ENCODE data around the gene CEP19.
"Not testable (repeated sequence)": the region's sequence is repeated elsewhere in the genome, so short reads cannot be mapped to it uniquely, and the experiment has no call there.

Gene CEP19

DNA sequence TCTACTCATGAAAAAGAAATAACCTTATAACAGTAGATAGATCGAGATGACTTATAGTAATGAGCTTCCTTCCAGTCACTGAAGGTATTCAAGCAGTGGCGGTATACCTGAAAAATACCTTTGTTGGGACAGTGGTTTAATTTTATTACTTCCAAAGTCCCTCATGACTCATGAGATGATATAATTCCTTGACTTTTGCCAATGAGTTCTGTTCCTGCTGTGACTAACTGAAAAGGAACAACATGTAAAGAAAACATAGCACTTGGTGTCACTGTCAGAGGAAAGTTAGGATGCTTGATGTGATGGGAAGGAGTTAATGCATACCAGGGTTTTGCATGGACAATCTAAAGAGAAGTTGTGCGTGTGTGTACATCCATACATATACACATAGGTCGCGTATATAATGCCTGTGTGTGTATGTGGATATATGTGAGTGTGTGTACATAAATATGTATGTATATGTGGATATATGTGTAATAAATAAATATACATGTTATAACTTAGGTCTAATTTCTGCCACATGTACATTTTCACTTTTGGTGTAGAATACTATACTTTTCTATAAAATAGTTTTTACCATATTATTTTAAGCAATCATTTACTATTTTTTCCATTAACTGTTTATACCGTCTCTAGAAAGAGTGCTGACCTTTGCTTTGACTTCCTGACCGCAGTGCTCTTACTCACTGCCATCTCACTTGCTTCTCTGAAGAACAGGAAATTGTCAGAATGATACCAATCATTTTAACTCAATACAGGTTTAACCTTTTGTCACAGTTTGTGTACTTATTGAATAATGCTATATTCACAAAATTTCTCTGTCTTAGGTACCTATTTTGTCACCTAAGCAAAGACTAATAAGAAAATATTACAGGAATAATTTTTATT is 15.0 kb upstream of the CEP19 start:
- DNase-seq (no peak), ATAC-seq (ENCODE audit: insufficient read depth, low read depth) (no peak)
- H3K4me1 ChIP-seq (ENCODE audit: insufficient read depth, low read length), result no peaks in the 10 kb centered on the region
- H3K79me2 ChIP-seq (ENCODE audit: insufficient read depth, low read length), result no peaks in the 10 kb centered on the region; the same call in 1 of the 2 replicates
- H3K4me3 ChIP-seq (ENCODE audit: low read depth in 1 of 2, low read length in 2 of 2), result no peak overlapping the region
- H3K9ac ChIP-seq (ENCODE audit: low read depth, low read length), result no peak overlapping the region
- H4K20me1 ChIP-seq (ENCODE audit: insufficient read depth, low read length), result no peaks in the 10 kb centered on the region
- H3K36me3 ChIP-seq (ENCODE audit: insufficient read depth, low read length), result peaks cover 51% of the 10 kb centered on the region
- H3K9me3 ChIP-seq (ENCODE audit: insufficient read depth, low read length, severe bottlenecking), result no peaks in the 10 kb centered on the region
- TF ChIP-seq, protein P1, sequence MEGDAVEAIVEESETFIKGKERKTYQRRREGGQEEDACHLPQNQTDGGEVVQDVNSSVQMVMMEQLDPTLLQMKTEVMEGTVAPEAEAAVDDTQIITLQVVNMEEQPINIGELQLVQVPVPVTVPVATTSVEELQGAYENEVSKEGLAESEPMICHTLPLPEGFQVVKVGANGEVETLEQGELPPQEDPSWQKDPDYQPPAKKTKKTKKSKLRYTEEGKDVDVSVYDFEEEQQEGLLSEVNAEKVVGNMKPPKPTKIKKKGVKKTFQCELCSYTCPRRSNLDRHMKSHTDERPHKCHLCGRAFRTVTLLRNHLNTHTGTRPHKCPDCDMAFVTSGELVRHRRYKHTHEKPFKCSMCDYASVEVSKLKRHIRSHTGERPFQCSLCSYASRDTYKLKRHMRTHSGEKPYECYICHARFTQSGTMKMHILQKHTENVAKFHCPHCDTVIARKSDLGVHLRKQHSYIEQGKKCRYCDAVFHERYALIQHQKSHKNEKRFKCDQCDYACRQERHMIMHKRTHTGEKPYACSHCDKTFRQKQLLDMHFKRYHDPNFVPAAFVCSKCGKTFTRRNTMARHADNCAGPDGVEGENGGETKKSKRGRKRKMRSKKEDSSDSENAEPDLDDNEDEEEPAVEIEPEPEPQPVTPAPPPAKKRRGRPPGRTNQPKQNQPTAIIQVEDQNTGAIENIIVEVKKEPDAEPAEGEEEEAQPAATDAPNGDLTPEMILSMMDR (IDR thresholded peaks at IDR 0.05; ENCODE audit: borderline replicate concordance, extremely low read depth, low read length, poor library complexity, severe bottlenecking), result no peak
- no peak for TF ChIP-seq EZH2 (IDR thresholded peaks at IDR 0.05; ENCODE audit: borderline replicate concordance, low read depth, low read length, severe bottlenecking)
- H3K27ac ChIP-seq (ENCODE audit: low read length), result no peak overlapping the region
- no peak overlapping the region for H3K4me2 ChIP-seq (ENCODE audit: insufficient read depth, low read length)
- no peaks in the 10 kb centered on the region for H3K27me3 ChIP-seq (ENCODE audit: insufficient read depth, low read length, poor library complexity)
- H2AFZ ChIP-seq (ENCODE audit: low read depth, low read length), result no peak overlapping the region

DNA sequence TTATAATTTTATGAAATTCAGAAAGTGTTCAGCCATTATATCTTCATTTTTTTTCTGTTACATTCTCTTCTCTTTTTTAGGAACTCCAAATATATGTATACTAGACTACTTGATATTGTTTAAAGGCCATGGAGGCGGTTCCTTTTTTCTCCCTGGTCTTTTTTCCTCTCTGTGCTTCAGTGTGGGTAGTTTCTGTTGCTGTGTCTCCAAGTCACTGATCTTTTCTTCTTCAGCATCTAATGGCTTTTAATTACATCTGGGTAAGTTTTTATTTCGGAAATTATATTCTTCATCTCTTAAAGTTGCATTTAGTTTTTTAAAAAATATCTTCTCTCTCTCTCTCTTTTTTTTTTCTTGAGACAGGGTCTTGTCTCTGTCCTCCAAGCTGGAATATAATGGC is 9.0 kb upstream of the CEP19 start:
- Histone ChIP-seq H4K20me1 (ENCODE audit: insufficient read depth, low read length) (no peaks in the 10 kb centered on the region), H3K4me1 (ENCODE audit: insufficient read depth, low read length) (no peaks in the 10 kb centered on the region), H3K27me3 (ENCODE audit: insufficient read depth, low read length, poor library complexity) (no peaks in the 10 kb centered on the region), H3K9ac (ENCODE audit: low read depth, low read length) (no peak overlapping the region), H3K4me2 (ENCODE audit: insufficient read depth, low read length) (no peak overlapping the region), H3K79me2 (ENCODE audit: insufficient read depth, low read length) (peaks cover 41% of the 10 kb centered on the region), H2AFZ (ENCODE audit: low read depth, low read length) (no peak overlapping the region), H3K9me3 (ENCODE audit: insufficient read depth, low read length, severe bottlenecking) (no peaks in the 10 kb centered on the region), H3K27ac (ENCODE audit: low read length) (no peak overlapping the region), H3K36me3 (ENCODE audit: insufficient read depth, low read length) (peaks cover 58% of the 10 kb centered on the region), H3K4me3 (ENCODE audit: low read depth in 1 of 2, low read length in 2 of 2) (no peak overlapping the region)
- DNase-seq (no peak), ATAC-seq (ENCODE audit: insufficient read depth, low read depth) (no peak)
- TF ChIP-seq, protein P1 (IDR thresholded peaks at IDR 0.05; ENCODE audit: borderline replicate concordance, extremely low read depth, low read length, poor library complexity, severe bottlenecking), result no peak

DNA sequence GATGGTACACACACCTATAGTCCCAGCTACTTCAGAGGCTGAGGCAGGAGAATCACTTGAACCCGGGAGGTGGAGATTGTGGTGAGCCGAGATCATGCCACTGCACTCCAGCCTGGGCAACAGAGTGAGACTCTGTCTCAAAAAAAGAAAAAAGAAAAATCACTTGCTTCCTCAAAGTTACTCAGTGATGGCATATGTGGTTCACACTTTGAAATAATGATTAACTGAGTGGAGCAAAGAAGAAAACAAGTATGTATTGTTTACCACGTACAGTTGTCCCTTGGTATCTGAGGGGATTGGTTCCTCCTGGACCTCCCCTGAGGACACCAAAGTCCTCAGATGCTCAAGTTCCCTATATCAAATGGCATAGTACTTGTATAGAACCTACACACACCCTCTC is 5.1 kb upstream of the CEP19 start:
- not testable (repeated sequence) for H3K4me3 ChIP-seq (ENCODE audit: low read depth in 1 of 2, low read length in 2 of 2); H3K4me2 ChIP-seq (ENCODE audit: insufficient read depth, low read length); H3K9ac ChIP-seq (ENCODE audit: low read depth, low read length); H2AFZ ChIP-seq (ENCODE audit: low read depth, low read length); H3K9me3 ChIP-seq (ENCODE audit: insufficient read depth, low read length, severe bottlenecking); H3K27ac ChIP-seq (ENCODE audit: low read length); ATAC-seq (ENCODE audit: insufficient read depth, low read depth); H3K27me3 ChIP-seq (ENCODE audit: insufficient read depth, low read length, poor library complexity); H4K20me1 ChIP-seq (ENCODE audit: insufficient read depth, low read length); DNase-seq
- H3K4me1 ChIP-seq (ENCODE audit: insufficient read depth, low read length), result peaks cover 19% of the 10 kb centered on the region
- peaks cover 75% of the 10 kb centered on the region for H3K79me2 ChIP-seq (ENCODE audit: insufficient read depth, low read length)
- peaks cover 34% of the 10 kb centered on the region for H3K36me3 ChIP-seq (ENCODE audit: insufficient read depth, low read length)

DNA sequence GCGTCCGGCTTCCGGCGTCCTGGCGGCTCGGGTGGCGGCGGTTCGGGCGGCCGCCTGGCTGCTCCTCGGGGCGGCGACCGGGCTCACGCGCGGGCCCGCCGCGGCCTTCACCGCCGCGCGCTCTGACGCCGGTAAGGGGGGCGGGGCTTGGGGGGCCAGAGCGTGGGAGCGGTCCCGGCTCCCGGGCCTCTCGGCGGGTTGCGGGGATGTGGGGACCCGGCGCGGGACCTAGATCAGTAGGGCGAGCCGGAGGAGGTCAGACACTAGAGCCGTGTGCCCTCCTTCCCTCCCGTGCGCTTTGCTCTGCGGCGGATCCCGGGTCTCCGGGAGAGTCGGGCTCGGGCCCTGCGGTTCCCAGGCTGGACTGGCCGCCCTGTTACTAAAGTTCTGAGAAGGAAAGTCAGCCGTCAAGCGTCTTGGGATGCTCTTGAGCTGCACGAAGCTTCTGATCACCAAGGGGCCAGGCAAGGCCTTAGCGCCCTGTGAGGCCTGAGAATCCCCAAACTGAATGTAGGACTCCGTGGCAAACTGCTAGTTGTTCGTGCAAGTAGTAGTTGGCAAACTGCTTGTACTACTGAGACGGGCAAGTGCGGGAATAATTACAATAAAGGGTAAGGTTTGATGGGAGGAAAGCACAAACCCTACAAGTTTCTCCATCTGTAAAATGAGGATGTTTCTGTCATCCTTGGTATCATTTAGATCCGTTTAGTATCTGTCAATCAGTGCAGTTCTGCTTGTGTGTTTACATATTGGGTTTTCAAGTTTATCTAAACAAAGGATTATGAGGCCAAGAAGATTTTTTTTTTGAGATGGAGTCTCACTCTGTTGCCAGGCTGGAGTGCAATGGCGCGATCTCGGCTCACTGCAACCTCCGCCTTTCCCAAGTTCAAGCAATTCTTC is 714 bp upstream of the CEP19 start:
- Histone ChIP-seq H3K27me3 (ENCODE audit: insufficient read depth, low read length, poor library complexity) (no peaks in the 10 kb centered on the region), H3K4me1 (ENCODE audit: insufficient read depth, low read length) (peaks cover 33% of the 10 kb centered on the region), H3K4me2 (ENCODE audit: insufficient read depth, low read length) (peak overlapping the region; percentile 87), H3K9ac (ENCODE audit: low read depth, low read length) (peak overlapping the region; percentile 76), H3K36me3 (ENCODE audit: insufficient read depth, low read length) (peaks cover 5% of the 10 kb centered on the region), H3K79me2 (ENCODE audit: insufficient read depth, low read length) (peaks cover 53% of the 10 kb centered on the region), H3K27ac (ENCODE audit: low read length) (peak overlapping the region; percentile 82), H3K4me3 (ENCODE audit: low read depth in 1 of 2, low read length in 2 of 2) (peak overlapping the region; percentile 31 to 77; a peak in 3 of 4 replicates), H4K20me1 (ENCODE audit: insufficient read depth, low read length) (no peaks in the 10 kb centered on the region), H2AFZ (ENCODE audit: low read depth, low read length) (peak overlapping the region; percentile 83), H3K9me3 (ENCODE audit: insufficient read depth, low read length, severe bottlenecking) (no peaks in the 10 kb centered on the region)
- peak; percentile 47 for ATAC-seq (ENCODE audit: insufficient read depth, low read depth)
- DNase-seq, result no peak
- TF ChIP-seq, protein P1 (IDR thresholded peaks at IDR 0.05; ENCODE audit: borderline replicate concordance, extremely low read depth, low read length, poor library complexity, severe bottlenecking), result no peak
- TF ChIP-seq EZH2 (IDR thresholded peaks at IDR 0.05; ENCODE audit: borderline replicate concordance, low read depth, low read length, severe bottlenecking), result no peak

Data from DND-41 (cell line).